PC-3 (cell line): ENCODE measurements around the gene WDR26. TPM values are rescaled to one million over a fixed set of nuclear protein-coding genes. Genes with fewer than 3 reads are reported as not detected.
A peak's percentile ranks its signal among the peaks of the same experiment; 100 is the strongest.
"Not testable (repeated sequence)": the region's sequence is repeated elsewhere in the genome, so short reads cannot be mapped to it uniquely, and the experiment has no call there.

ENCODE experiments used
- ATAC-seq: fragments of 200-7000 bp; cut with Tn5 transposase; 2 replicates; pipeline ENCODE4 v1.9.1; 2020; ENCODE audit warnings: mild to moderate bottlenecking, moderate library complexity
- BruUV-seq: library from RNA; stranded (reverse); fragments of 400-500 nt; replicated peaks from 2 replicates; lab custom pipeline; 2021; lab: Mats Ljungman, UMichigan
- CTCF ChIA-PET: fragments of 300-600 bp; sonication (Branson Sonifier 250); formaldehyde crosslinking; loops from one replicate; lab custom pipeline; 2022; ENCODE audit warnings: antibody characterized with exemption; lab: Charles Lee
- POLR2A ChIA-PET: fragments of 300-600 bp; sonication (Branson Sonifier 250); formaldehyde crosslinking; loops from one replicate; lab custom pipeline; 2022; ENCODE audit warnings: antibody characterized with exemption; ENCODE audit not compliant: unreplicated experiment; lab: Charles Lee
- DNase-seq: peaks from one replicate; pipeline ENCODE4 v3.0.0-alpha.2; 2015
- H2AFZ ChIP-seq: fragments of 300-600 bp; sonication (generic); 2 replicates; pipeline ENCODE4 v1.6.0; 2016; ENCODE audit warnings: antibody characterized with exemption, low read length
- H3F3A ChIP-seq: fragments of 300-600 bp; sonication (generic); one replicate; pipeline ENCODE4 v1.6.0; 2017; ENCODE audit warnings: antibody characterized with exemption, low read length, control low read depth, mild to moderate bottlenecking; ENCODE audit not compliant: unreplicated experiment
- H3K27ac ChIP-seq: fragments of 300-600 bp; sonication (generic); 2 replicates; pipeline ENCODE4 v1.5.1; 2016; ENCODE audit warnings: mild to moderate bottlenecking, low read length
- H3K27me3 ChIP-seq: fragments of 300-600 bp; sonication (generic); 2 replicates; pipeline ENCODE4 v1.6.1; 2016; ENCODE audit warnings: low read length, mixed read lengths
- H3K36me3 ChIP-seq: fragments of 300-600 bp; sonication (generic); 2 replicates; pipeline ENCODE4 v1.6.1; 2016; ENCODE audit warnings: low read depth, mixed run types, low read length, mixed read lengths
- H3K4me1 ChIP-seq: fragments of 300-600 bp; sonication (generic); 2 replicates; pipeline ENCODE4 v1.5.1; 2016; ENCODE audit warnings: low read length; ENCODE audit not compliant: insufficient read depth
- H3K4me2 ChIP-seq: fragments of 300-600 bp; sonication (generic); 2 replicates; pipeline ENCODE4 v1.6.0; 2016; ENCODE audit warnings: low read length
- H3K4me3 ChIP-seq: fragments of 300-600 bp; sonication (generic); 2 replicates; pipeline ENCODE4 v1.5.1; 2016; ENCODE audit warnings: mild to moderate bottlenecking, low read length, mixed read lengths
- H3K79me2 ChIP-seq: fragments of 300-600 bp; sonication (generic); 2 replicates; pipeline ENCODE4 v1.6.1; 2017; ENCODE audit warnings: low read length, mixed read lengths
- H3K9ac ChIP-seq: fragments of 300-600 bp; sonication (generic); 2 replicates; pipeline ENCODE4 v1.6.0; 2016; ENCODE audit warnings: mild to moderate bottlenecking, low read length
- H3K9me2 ChIP-seq: fragments of 300-600 bp; sonication (generic); replicated peaks from 2 replicates; pipeline ENCODE4 v1.6.1; 2016; ENCODE audit warnings: mixed run types, low read length, mixed read lengths
- H3K9me3 ChIP-seq: fragments of 300-600 bp; sonication (generic); 2 replicates; pipeline ENCODE4 v1.6.1; 2016; ENCODE audit warnings: low read length, mixed read lengths
- H4K20me1 ChIP-seq: fragments of 300-600 bp; sonication (generic); 2 replicates; pipeline ENCODE4 v1.6.1; 2016; ENCODE audit warnings: low read length, mixed read lengths
- EZH2 ChIP-seq: fragments of 300-600 bp; sonication (generic); IDR thresholded peaks from one replicate; pipeline ENCODE4 v1.6.1; 2017; ENCODE audit warnings: antibody characterized with exemption, mild to moderate bottlenecking, low read length; ENCODE audit not compliant: unreplicated experiment
- EZH2phosphoT487 ChIP-seq: fragments of 300-600 bp; sonication (generic); IDR thresholded peaks from 2 replicates; pipeline ENCODE4 v1.6.1; 2018; ENCODE audit warnings: mild to moderate bottlenecking, antibody characterized with exemption, low read length, borderline replicate concordance
- intact Hi-C: fragments of 100-400 bp; cut with micrococcal nuclease; formaldehyde crosslinking; loops from 2 replicates; pipeline ENCODE4 v1.9.0; 2023
- total RNA-seq: library from RNA; depleted of rRNA; stranded (reverse); fragments of >200 nt; gene quantifications from 2 replicates; pipeline ENCODE4 v1.2.3, GENCODE V29; 2014
- TF ChIP-seq, protein P1 (sequence below): fragments of 300-600 bp; sonication (generic); conservative IDR thresholded peaks from 2 replicates; pipeline ENCODE4 v1.5.1; 2017; ENCODE audit warnings: antibody characterized with exemption, low read depth, mild to moderate bottlenecking, low read length

Gene WDR26
- total RNA-seq, 1 experiment from 2014 or later: 40.7 TPM

DNA sequence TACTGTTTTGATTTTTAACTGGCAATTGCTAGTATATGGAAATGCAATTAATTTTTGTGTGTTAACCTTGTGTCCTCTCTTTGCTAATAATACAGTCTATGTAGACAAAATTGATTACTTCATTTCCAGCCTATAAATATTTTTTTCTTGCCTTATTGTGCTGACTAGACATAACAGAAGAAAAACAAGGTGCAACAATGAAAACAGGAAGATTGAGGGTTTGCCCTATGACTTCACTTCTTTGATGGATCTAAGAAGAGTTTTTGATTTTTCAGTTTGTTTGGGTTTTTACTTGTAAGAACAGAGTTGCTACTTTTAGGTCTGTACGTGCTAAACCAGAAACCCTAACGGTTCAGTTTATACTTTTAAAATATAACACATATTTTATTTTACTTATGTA lies 86.5 kb downstream of the WDR26 start:
- DNase-seq (no peak), ATAC-seq (no peak)
- Histone ChIP-seq H3K36me3 (no peaks in the 10 kb centered on the region; the same call in 1 of the 2 replicates), H3K4me3 (no peak overlapping the region), H3K27me3 (no peaks in the 10 kb centered on the region), H3K27ac (no peak overlapping the region), H3K4me2 (no peak overlapping the region), H3K9ac (no peak overlapping the region), H3K4me1 (no peaks in the 10 kb centered on the region), H3F3A (no peaks in the 10 kb centered on the region), H3K9me2 (no peaks in the 10 kb centered on the region), H2AFZ (no peak overlapping the region), H3K9me3 (peaks cover 10% of the 10 kb centered on the region; the same call in 1 of the 2 replicates), H4K20me1 (no peaks in the 10 kb centered on the region), H3K79me2 (no peaks in the 10 kb centered on the region)
- ChIA-PET POLR2A (no interaction called here), CTCF (no interaction called here)
- TF ChIP-seq, protein P1, sequence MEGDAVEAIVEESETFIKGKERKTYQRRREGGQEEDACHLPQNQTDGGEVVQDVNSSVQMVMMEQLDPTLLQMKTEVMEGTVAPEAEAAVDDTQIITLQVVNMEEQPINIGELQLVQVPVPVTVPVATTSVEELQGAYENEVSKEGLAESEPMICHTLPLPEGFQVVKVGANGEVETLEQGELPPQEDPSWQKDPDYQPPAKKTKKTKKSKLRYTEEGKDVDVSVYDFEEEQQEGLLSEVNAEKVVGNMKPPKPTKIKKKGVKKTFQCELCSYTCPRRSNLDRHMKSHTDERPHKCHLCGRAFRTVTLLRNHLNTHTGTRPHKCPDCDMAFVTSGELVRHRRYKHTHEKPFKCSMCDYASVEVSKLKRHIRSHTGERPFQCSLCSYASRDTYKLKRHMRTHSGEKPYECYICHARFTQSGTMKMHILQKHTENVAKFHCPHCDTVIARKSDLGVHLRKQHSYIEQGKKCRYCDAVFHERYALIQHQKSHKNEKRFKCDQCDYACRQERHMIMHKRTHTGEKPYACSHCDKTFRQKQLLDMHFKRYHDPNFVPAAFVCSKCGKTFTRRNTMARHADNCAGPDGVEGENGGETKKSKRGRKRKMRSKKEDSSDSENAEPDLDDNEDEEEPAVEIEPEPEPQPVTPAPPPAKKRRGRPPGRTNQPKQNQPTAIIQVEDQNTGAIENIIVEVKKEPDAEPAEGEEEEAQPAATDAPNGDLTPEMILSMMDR: no peak
- TF ChIP-seq EZH2 (no peak), EZH2phosphoT487 (no peak)
- BruUV-seq: no TSS peak
- intact Hi-C loops: no loop called here

DNA sequence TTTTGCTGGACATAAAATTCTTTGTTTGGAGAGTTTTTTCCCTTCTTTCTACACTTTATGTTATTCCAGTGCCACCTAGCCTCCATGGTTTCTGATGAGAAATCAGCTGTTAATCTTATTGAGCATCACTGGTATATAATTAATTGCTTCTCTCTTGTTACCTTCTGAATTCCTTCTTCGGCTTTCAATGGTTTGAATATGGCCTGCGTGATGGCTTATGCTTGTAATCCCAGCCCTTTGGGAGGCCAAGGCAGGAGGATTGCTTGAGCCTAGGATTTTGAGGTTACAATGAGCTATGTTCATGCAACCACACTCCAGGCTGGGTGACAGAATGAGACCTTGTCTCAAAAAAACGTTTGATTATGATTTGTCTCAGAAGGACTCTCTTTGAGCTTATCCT lies 90.9 kb downstream of the WDR26 start:
- CTCF ChIA-PET: no interaction called here

DNA sequence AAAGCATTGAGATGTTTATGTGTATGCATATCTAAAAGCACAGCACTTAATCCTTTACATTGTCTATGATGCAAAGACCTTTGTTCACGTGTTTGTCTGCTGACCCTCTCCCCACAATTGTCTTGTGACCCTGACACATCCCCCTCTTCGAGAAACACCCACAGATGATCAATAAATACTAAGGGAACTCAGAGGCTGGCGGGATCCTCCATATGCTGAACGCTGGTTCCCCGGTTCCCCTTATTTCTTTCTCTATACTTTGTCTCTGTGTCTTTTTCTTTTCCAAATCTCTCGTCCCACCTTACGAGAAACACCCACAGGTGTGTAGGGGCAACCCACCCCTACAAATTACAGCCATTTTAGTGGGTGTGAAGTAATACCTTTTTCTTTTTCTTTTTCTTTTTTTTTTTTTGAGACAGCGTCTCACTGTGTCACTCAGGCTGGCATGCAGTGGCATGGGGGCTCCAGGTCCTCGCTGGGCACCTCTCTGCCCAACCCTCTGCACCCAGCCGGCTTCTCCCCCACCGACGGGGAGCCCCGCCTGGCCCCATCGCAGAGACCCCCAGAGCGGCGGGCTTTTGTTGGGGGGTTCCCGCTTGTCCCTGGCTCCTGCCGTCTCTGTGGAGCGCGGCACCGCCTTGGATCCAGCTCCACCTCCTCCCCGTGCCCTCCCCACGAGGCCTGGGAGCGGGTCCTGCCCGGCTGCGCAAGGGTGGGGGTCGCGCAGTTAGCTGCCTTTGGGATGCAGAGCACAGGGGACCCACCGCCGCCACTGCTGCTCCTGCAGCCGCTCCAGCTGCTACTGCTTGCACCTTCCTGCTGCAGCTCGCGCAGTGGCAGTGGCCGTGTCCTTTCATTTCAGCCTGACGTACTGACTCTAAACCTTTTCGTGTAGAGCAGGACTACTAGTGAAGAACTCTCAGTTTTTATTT lies 93.9 kb downstream of the WDR26 start:
- H3K9me3 ChIP-seq: peaks cover 15% of the 10 kb centered on the region; the same call in 1 of the 2 replicates
- peak; percentile 92 for ATAC-seq
- H3K4me1 ChIP-seq, BruUV-seq, intact Hi-C loops, H3K9me2 ChIP-seq, POLR2A ChIA-PET, H3K27me3 ChIP-seq, H3K36me3 ChIP-seq, H3F3A ChIP-seq, H4K20me1 ChIP-seq, H3K79me2 ChIP-seq, H3K27ac ChIP-seq: not testable (repeated sequence)
- CTCF ChIA-PET: interaction anchor here (0.6 kb wide), 2 partner anchors 11 to 117 kb away, joined by 3 to 5 read pairs; partner anchors contain the start of gene NVL
- peak overlapping the region; percentile 24; the same call in 1 of the 2 replicates for H3K9ac ChIP-seq
- peak overlapping the region; percentile 99 for H3K4me2 ChIP-seq
- peak overlapping the region; percentile 89 for H3K4me3 ChIP-seq
- peak overlapping the region; percentile 98 for H2AFZ ChIP-seq
- DNase-seq: peak; percentile 36

More for the DNA sequence above, 90.9 kb downstream of the WDR26 start:
- Histone ChIP-seq H3K9me3 (peaks cover 15% of the 10 kb centered on the region; the same call in 1 of the 2 replicates), H3K27me3 (no peaks in the 10 kb centered on the region), H3K4me1 (no peaks in the 10 kb centered on the region), H2AFZ (no peak overlapping the region), H3K9ac (no peak overlapping the region), H3K9me2 (no peaks in the 10 kb centered on the region), H4K20me1 (no peaks in the 10 kb centered on the region), H3K36me3 (no peaks in the 10 kb centered on the region; the same call in 1 of the 2 replicates), H3K4me3 (no peak overlapping the region), H3K27ac (no peak overlapping the region), H3K79me2 (no peaks in the 10 kb centered on the region), H3K4me2 (no peak overlapping the region), H3F3A (no peaks in the 10 kb centered on the region)
- TF ChIP-seq EZH2phosphoT487: no peak
- no peak for TF ChIP-seq EZH2
- TF ChIP-seq, protein P1: no peak
- intact Hi-C loops: no loop called here
- no TSS peak for BruUV-seq
- no peak for DNase-seq
- POLR2A ChIA-PET: no interaction called here
- ATAC-seq: no peak
